ENCODE results near the gene CEP295NL. TPM values are rescaled to one million over a fixed set of nuclear protein-coding genes. Genes with fewer than 3 reads are reported as not detected.
A peak's percentile ranks its signal among the peaks of the same experiment; 100 is the strongest.

The CEP295NL gene
- total RNA-seq, 1 donor from 2014 or later, result 2.6 TPM

GRCh38 chr17:78898947-78899346, 4.1 kb downstream of the CEP295NL start:
- Mint-ChIP-seq H3K4me1 (ENCODE audit: low read depth) (peaks cover 19% of the 10 kb centered on the region), H3K4me3 (ENCODE audit: low read depth) (no peak overlapping the region), H3K27ac (no peak overlapping the region), H3K27me3 (no peaks in the 10 kb centered on the region), H3K9me3 (ENCODE audit: low read depth) (no peaks in the 10 kb centered on the region), H3K36me3 (ENCODE audit: insufficient read depth) (no peaks in the 10 kb centered on the region)
- no peak for DNase-seq (ENCODE audit: low spot score, unreplicated experiment)
- TF ChIP-seq CTCF (IDR thresholded peaks at IDR 0.05; ENCODE audit: unreplicated experiment), result no peak

- Mint-ChIP-seq H3K27ac (no peak overlapping the region), H3K36me3 (ENCODE audit: insufficient read depth) (no peaks in the 10 kb centered on the region), H3K27me3 (no peaks in the 10 kb centered on the region), H3K4me1 (ENCODE audit: low read depth) (peaks cover 16% of the 10 kb centered on the region), H3K4me3 (ENCODE audit: low read depth) (no peak overlapping the region), H3K9me3 (ENCODE audit: low read depth) (no peaks in the 10 kb centered on the region)
- TF ChIP-seq CTCF (IDR thresholded peaks at IDR 0.05; ENCODE audit: unreplicated experiment), result no peak
- DNase-seq (ENCODE audit: low spot score, unreplicated experiment), result no peak
These were observed 4.7 kb downstream of the CEP295NL start for GRCh38 chr17:78898075-78898836.

- Mint-ChIP-seq H3K36me3 (ENCODE audit: insufficient read depth) (no peaks in the 10 kb centered on the region), H3K27me3 (no peaks in the 10 kb centered on the region), H3K4me1 (ENCODE audit: low read depth) (peaks cover 12% of the 10 kb centered on the region), H3K9me3 (ENCODE audit: low read depth) (no peaks in the 10 kb centered on the region), H3K4me3 (ENCODE audit: low read depth) (no peak overlapping the region), H3K27ac (peak overlapping the region; percentile 69)
- TF ChIP-seq CTCF (IDR thresholded peaks at IDR 0.05; ENCODE audit: unreplicated experiment), result no peak
- DNase-seq (ENCODE audit: low spot score, unreplicated experiment), result no peak
These were observed 5.3 kb downstream of the CEP295NL start for GRCh38 chr17:78897664-78898047.

- no peak for DNase-seq (ENCODE audit: low spot score, unreplicated experiment)
- no peaks in the 10 kb centered on the region for H3K9me3 Mint-ChIP-seq (ENCODE audit: low read depth)
- no peaks in the 10 kb centered on the region for H3K27me3 Mint-ChIP-seq
- TF ChIP-seq CTCF (IDR thresholded peaks at IDR 0.05; ENCODE audit: unreplicated experiment), result no peak
- no peaks in the 10 kb centered on the region for H3K36me3 Mint-ChIP-seq (ENCODE audit: insufficient read depth)
- H3K27ac Mint-ChIP-seq, result peak overlapping the region; percentile 69
- no peak overlapping the region for H3K4me3 Mint-ChIP-seq (ENCODE audit: low read depth)
- peaks cover 10% of the 10 kb centered on the region for H3K4me1 Mint-ChIP-seq (ENCODE audit: low read depth)
These were observed 6.0 kb downstream of the CEP295NL start for GRCh38 chr17:78896834-78897663.

- TF ChIP-seq CTCF (IDR thresholded peaks at IDR 0.05; ENCODE audit: unreplicated experiment), result no peak
- H3K36me3 Mint-ChIP-seq (ENCODE audit: insufficient read depth), result no peaks in the 10 kb centered on the region
- H3K4me1 Mint-ChIP-seq (ENCODE audit: low read depth), result peaks cover 10% of the 10 kb centered on the region
- H3K9me3 Mint-ChIP-seq (ENCODE audit: low read depth), result no peaks in the 10 kb centered on the region
- H3K27ac Mint-ChIP-seq, result no peak overlapping the region
- DNase-seq (ENCODE audit: low spot score, unreplicated experiment), result no peak
- no peaks in the 10 kb centered on the region for H3K27me3 Mint-ChIP-seq
- no peak overlapping the region for H3K4me3 Mint-ChIP-seq (ENCODE audit: low read depth)
These were observed 6.7 kb downstream of the CEP295NL start for GRCh38 chr17:78896091-78896833.
